Hepatocyte (in vitro differentiated cells): ENCODE results near the gene PHF20.

Experiments
- CTCF ChIP-seq: fragments of 200-600 bp; sonication (generic); IDR thresholded peaks from 2 replicates; pipeline ENCODE4 v1.5.1; 2016; ENCODE audit warnings: antibody characterized with exemption, mild to moderate bottlenecking; ENCODE audit not compliant: poor library complexity
- EZH2 ChIP-seq: fragments of 200-600 bp; sonication (generic); IDR thresholded peaks from 2 replicates; pipeline ENCODE4 v1.6.1; 2016; ENCODE audit warnings: antibody characterized with exemption, mild to moderate bottlenecking, borderline replicate concordance

- TF ChIP-seq EZH2 (no peak), CTCF (no peak)
Observed at GRCh38 chr20:35771689-35772562, at the start of gene PHF20.
